Mucosa of gallbladder (tissue), 1 donor: ENCODE results near the gene VTI1A. TPM values are rescaled to one million over a fixed set of nuclear protein-coding genes. Genes with fewer than 3 reads are reported as not detected.

ENCODE experiments used
- DNase-seq: peaks from one replicate; pipeline ENCODE4 v3.0.0-alpha.2; 2020; ENCODE audit warnings: low spot score
- total RNA-seq: library from RNA; stranded (reverse); gene quantifications from one replicate; pipeline ENCODE4 v1.2.1, GENCODE V29; 2021
- donor health status: DM: no; HTN: no; CAD: no.

VTI1A gene
- total RNA-seq, 1 donor from 2014 or later, result 28.1 TPM

DNA sequence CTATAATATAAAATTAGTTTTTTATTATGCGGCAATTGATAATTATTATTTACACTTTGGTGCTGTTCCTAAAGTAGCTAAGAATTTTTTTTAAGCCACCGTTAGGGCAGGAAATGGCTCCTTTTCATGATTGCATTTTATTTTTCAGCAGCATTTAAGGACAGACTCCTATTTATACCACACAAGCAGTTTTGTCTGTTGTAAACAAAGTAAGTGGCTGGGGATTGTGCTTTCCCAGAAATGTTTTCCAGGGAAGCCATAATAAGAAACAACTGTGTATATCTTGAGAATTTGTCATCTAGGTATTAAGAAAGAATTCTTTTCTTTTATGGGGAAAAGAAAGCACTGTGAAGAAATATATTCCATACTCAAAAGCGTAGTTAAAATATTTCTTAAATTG lies 232.0 kb downstream of the VTI1A start:
- no peak for DNase-seq

- no peak for DNase-seq
Measured at GRCh38 chr10:112679392-112679791, 232.4 kb downstream of the VTI1A start.

- DNase-seq, result no peak
Measured at GRCh38 chr10:112680586-112680985, 233.6 kb downstream of the VTI1A start.

DNA sequence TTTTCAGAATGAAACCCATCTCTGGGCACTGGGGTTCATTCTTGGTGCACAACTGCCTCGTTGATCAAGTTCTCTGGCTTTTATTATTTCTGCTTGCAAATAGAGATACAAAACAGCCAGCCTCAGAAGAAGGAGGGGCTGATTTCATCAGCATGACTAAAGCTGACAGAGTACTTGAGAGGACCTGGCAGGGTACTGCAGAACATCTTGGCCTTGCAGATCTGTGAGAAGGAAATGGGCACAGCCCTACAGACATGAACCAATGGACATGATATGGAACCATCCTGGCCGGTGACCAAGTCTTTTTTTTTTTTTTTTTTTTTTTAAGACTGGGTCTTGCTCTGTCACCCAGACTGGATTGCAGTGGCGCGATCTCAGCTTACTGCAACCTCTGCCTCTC lies 240.6 kb downstream of the VTI1A start:
- DNase-seq, result no peak

DNA sequence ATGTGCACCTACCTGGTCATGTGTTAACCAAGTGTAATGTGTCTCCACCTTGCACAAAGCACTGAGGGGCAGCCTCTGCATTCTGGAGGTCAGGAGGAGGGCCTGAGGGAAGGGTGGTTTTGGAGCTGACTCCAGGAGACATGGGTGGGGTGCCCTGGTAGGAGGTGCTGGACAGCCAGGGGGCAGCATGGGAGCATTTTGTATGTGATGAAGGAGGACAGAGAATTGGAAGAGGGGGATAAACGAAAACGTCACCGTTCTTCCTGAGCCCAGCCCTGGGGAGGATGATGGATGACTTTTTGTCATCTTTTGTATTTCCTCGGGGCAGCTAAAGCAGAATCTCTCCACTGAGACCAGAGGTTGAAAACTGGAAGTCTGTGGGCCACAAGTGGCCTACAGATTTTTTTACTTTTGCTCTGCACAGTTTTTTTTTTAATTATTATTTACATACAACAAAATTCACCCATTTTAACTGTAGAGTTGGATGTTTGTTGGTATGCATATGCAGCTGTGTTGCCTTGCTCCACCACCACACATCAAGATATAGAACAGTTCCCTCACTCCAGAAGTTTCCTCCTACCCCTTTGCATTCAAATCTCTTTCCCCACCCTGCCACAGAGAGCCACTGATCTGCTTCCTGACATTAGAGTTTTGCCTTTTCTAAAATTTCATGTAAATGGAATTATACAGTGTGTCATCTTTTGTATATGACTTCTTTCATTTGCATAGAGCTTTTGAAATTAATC lies 242.5 kb downstream of the VTI1A start:
- DNase-seq, result no peak

GRCh38 chr10:112695539-112695938 lies 248.5 kb downstream of the VTI1A start:
- DNase-seq, result no peak

GRCh38 chr10:112696592-112696991 lies 249.6 kb downstream of the VTI1A start:
- DNase-seq, result no peak

- DNase-seq, result no peak
Measured at GRCh38 chr10:112698133-112698817, 251.3 kb downstream of the VTI1A start.

DNA sequence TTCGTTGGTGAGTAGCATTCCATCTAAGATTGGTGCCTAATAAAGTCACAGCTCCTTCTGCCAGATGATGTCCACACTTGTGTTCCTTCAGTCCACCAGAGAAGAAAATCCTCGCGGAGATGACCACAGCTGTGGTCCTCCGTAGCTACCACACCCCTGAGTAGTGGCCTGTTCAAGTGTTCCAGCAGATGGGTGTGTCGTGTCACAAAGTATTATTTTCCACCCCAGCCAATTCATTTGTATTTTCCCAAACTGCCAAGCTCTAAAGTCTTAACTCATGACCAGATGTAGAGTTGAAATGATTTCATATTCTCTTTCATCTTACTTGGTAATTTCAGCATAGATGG lies 251.8 kb downstream of the VTI1A start:
- DNase-seq, result no peak

GRCh38 chr10:112700215-112700671 lies 253.2 kb downstream of the VTI1A start:
- no peak for DNase-seq

- DNase-seq, result no peak
Measured at GRCh38 chr10:112701211-112701877, 254.3 kb downstream of the VTI1A start.

GRCh38 chr10:112701878-112702255 lies 254.9 kb downstream of the VTI1A start:
- DNase-seq, result no peak

DNA sequence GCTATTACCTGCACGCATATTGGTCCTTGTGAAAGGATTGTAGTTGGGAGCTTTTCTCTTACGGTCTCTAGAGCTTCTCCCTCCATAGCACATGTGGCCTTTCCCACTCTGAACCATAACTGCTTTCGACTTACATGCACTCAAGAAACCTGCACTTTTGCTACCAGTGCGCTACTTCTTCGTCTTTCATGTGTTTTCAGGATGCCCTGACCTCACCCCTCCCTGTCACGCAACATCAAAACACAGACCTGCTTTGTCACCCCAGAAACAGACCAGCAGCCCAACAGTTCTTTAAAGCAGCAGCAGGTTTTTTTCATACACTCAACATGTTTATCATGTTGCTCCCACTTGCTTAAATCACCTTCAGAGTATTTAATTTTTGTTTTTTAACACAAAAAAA lies 259.6 kb downstream of the VTI1A start:
- no peak for DNase-seq

GRCh38 chr10:112708461-112708860 lies 261.4 kb downstream of the VTI1A start:
- DNase-seq, result no peak

DNA sequence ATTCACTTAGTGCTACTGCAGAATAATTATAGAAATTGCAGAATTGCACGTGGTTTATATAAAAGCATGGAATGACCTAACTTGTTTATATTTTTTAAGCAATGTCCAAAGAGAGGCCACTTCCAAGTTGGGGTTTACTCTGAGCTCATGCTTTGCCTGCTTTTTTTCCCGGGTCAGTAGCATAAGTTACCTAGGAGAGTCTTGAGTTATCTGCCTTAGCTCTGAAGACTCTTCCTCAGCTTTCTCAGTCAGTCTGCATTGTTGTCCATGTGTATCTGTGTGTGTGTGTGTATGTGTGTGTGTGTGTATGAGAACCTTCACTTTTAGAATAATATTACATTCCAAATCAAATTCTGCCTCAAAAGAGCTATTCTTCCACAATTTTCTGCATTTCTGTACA lies 263.5 kb downstream of the VTI1A start:
- no peak for DNase-seq

- DNase-seq, result no peak
Measured at GRCh38 chr10:112711366-112711765, 264.4 kb downstream of the VTI1A start.

DNA sequence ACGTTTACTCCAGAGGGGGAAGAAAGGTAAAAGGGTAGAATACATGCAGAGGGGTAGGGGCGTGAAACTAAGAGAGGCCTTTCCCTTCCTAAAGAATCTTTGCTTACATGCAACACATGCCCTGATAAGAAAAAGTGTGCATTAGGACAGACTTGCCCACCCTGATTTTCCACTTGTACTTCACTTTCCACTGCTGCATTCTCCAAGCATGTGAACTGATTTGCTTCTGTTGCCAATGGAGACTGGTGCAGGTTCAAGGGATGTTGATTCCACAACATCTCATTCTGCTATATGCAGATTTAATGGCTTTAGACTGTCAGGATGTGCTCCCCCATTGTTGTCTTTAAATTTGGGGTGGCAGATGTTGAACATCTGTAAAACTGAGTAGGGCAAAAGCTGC lies 265.5 kb downstream of the VTI1A start:
- no peak for DNase-seq

- DNase-seq, result no peak
Measured at GRCh38 chr10:112713411-112713810, 266.4 kb downstream of the VTI1A start.

DNA sequence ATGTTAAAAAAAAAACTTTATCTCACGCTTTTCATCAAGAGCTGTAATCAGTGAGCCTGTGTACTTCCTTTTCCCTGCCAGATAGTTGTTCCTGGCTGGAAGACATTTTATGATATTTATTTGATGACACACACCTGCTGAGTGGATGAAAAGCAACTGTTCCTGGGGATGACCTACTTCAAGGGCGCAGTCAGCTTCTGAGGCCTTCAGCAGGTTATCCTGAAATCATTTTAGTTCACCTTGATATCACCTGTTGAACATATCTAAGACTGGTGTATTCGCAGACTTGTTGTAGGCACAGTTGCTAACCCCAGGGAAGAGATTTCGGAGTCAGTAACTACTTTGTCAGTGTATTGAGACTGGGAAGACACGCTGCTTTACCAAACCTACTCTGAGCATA lies 268.6 kb downstream of the VTI1A start:
- DNase-seq, result no peak

- DNase-seq, result no peak
Measured at GRCh38 chr10:112716076-112716475, 269.1 kb downstream of the VTI1A start.

DNA sequence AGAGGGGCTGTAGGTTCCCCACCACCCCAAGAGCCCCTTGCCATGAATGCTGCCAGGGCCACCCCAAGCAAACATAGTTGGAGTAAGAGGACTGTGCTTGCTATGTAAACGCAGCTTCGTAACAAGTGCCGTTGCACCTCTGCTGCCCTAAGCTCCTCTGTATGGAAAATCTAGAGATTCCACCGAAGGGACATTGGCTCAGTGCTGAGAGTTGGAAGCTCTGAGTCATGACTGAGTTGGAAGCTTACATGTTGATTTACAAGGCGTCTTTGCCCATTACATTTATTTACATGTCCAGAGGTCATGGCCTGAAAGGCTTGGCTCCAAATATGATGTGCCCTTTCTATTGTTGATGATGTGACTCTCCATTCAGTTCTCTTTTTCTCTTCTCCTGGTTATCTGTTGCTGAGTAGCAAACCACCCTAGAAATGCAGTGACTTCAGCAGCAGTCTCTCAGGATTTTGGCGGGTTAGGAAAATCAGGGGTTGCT lies 270.0 kb downstream of the VTI1A start:
- DNase-seq, result peak; percentile 36

DNA sequence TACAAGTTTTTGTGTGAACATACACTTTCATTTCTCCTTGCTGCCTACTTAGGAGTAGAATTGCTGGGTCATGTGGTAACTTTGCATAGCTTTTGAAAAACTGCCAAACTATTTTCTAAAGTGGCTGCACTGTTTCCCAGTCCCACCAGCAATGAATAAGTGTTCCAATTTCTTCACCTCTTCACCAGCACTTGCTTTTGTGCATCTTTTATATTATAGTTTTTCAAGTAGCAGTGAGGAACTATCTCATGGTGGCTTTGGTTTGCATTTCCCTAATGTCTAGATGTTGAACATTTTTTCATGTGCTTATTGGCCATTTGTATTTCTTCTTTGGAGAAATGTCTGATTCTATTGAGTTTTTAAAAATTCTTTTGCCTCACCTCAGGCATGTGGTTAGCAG lies 273.2 kb downstream of the VTI1A start:
- no peak for DNase-seq
